K562 (cell line): ENCODE measurements around the gene ARHGEF40. TPM values are rescaled to one million over a fixed set of nuclear protein-coding genes. Genes with fewer than 3 reads are reported as not detected.

Source experiments
- ATAC-seq: fragments of 200-7000 bp; cut with Tn5 transposase; 3 replicates; pipeline ENCODE4 v1.9.1; 2020; ENCODE audit warnings: moderate library complexity
- BruUV-seq: library from RNA; stranded (reverse); fragments of 400-500 nt; replicated peaks from 2 replicates; lab custom pipeline; 2021; lab: Mats Ljungman, UMichigan
- CTCF ChIA-PET: fragments of 300-600 bp; formaldehyde crosslinking; extraction: SDS; loops from one replicate; lab custom pipeline; 2021; ENCODE audit warnings: low intra/inter-chr PET ratio; lab: Yijun Ruan, JAX
- POLR2A ChIA-PET: fragments of 300-600, 350-650 bp; sonication (Branson Sonifier 250); formaldehyde crosslinking; extraction: SDS; loops from one replicate; lab custom pipeline; 2021; ENCODE audit warnings: antibody characterized with exemption, inconsistent platforms; lab: Yijun Ruan, JAX
- DNase-seq, 4 experiments: peaks; one replicate each; pipeline versions ENCODE4 v3.0.0 to v3.0.0-alpha.2; 2011 to 2018; ENCODE audit warnings: low spot score in 3 of 4, mixed read lengths in 3 of 4; ENCODE audit errors: extremely low read depth in 1 of 4
- FAIRE-seq: peaks from 2 replicates; lab custom pipeline; 2011; peaks lifted over from hg19 to GRCh38; lab: Jason Lieb, UNC
- H2AFZ ChIP-seq: 2 replicates; pipeline ENCODE4 v1.6.0; 2011; ENCODE audit warnings: low read depth, low read length, control low read depth, inconsistent platforms
- H3K27ac ChIP-seq: fragments of 200-600 bp; 3 replicates; pipeline ENCODE4 v1.8.0; 2011; ENCODE audit warnings: low read depth, mild to moderate bottlenecking, control low read depth, inconsistent platforms, low read length, moderate library complexity, mixed read lengths; ENCODE audit errors: extremely low read depth
- H3K27me3 ChIP-seq, 2 experiments: fragments of 300-600 bp in 1 of 2; 2 replicates in 1 of 2; 3 replicates in 1 of 2; pipeline versions ENCODE4 v1.6.0 to v1.8.0; 2011; ENCODE audit warnings: inconsistent platforms in 2 of 2, low read length in 2 of 2, mild to moderate bottlenecking in 1 of 2, mixed read lengths in 1 of 2, moderate library complexity in 1 of 2; ENCODE audit not compliant: control insufficient read depth in 2 of 2, insufficient read depth in 2 of 2
- H3K36me3 ChIP-seq: fragments of 300-600 bp; 3 replicates; pipeline ENCODE4 v1.8.0; 2011; ENCODE audit warnings: mild to moderate bottlenecking, low read length, inconsistent platforms; ENCODE audit not compliant: control insufficient read depth, insufficient read depth
- H3K4me1 ChIP-seq, 2 experiments: fragments of 200-600 bp in 1 of 2; replicated peaks in 1 of 2; 2 replicates in 1 of 2; 3 replicates in 1 of 2; pipeline versions ENCODE4 v1.5.1 to v1.8.0; 2011; ENCODE audit warnings: inconsistent platforms in 2 of 2, low read length in 2 of 2, mild to moderate bottlenecking in 1 of 2, mixed read lengths in 1 of 2, moderate library complexity in 1 of 2; ENCODE audit not compliant: control insufficient read depth in 2 of 2, insufficient read depth in 2 of 2
- H3K4me2 ChIP-seq: 2 replicates; pipeline ENCODE4 v1.6.1; 2011; ENCODE audit warnings: low read length, control low read depth, inconsistent platforms, mixed read lengths; ENCODE audit not compliant: insufficient read depth
- H3K4me3 ChIP-seq: fragments of 200-600 bp; sonication (generic), shearing (Covaris generic); 2 replicates; pipeline ENCODE4 v1.5.1; 2016; ENCODE audit warnings: control low read depth, inconsistent platforms
- H3K79me2 ChIP-seq: fragments of 200-600 bp; 3 replicates; pipeline ENCODE4 v1.8.0; 2011; ENCODE audit warnings: low read length, inconsistent platforms; ENCODE audit not compliant: control insufficient read depth, insufficient read depth
- H3K9ac ChIP-seq, 2 experiments: 2 replicates each; pipeline versions ENCODE4 v1.6.0 to v1.6.1; 2011; ENCODE audit warnings: low read depth in 2 of 2, low read length in 2 of 2, control low read depth in 1 of 2, inconsistent platforms in 1 of 2, mild to moderate bottlenecking in 1 of 2, mixed read lengths in 1 of 2; ENCODE audit not compliant: insufficient read depth in 1 of 2
- H3K9me1 ChIP-seq: one replicate; pipeline ENCODE4 v1.6.0; 2011; ENCODE audit warnings: inconsistent platforms, mild to moderate bottlenecking, low read length, moderate library complexity; ENCODE audit not compliant: control insufficient read depth, insufficient read depth
- H3K9me3 ChIP-seq: replicated peaks from 2 replicates; pipeline ENCODE4 v1.5.1; 2011; ENCODE audit warnings: low read depth, low read length, inconsistent platforms; ENCODE audit not compliant: control insufficient read depth, insufficient read depth
- H4K20me1 ChIP-seq: replicated peaks from 2 replicates; pipeline ENCODE4 v1.6.1; 2011; ENCODE audit warnings: low read length, inconsistent platforms, mixed read lengths; ENCODE audit not compliant: control insufficient read depth, insufficient read depth
- BMI1 ChIP-seq: fragments of 150-350 bp; IDR thresholded peaks from 2 replicates; pipeline ENCODE4 v1.6.1; 2014; ENCODE audit warnings: low read length
- EP400 ChIP-seq: fragments of 450-650 bp; IDR thresholded peaks from 2 replicates; pipeline ENCODE4 v1.6.1; 2017; ENCODE audit warnings: antibody characterized with exemption, mild to moderate bottlenecking, moderate library complexity
- KHSRP ChIP-seq: fragments of 450-650 bp; IDR thresholded peaks from 2 replicates; pipeline ENCODE4 v1.6.1; 2017
- RNF2 ChIP-seq: sonication (generic); IDR thresholded peaks from 2 replicates; pipeline ENCODE4 v1.6.1; 2016
- STAT5A ChIP-seq: IDR thresholded peaks from 2 replicates; pipeline ENCODE4 v1.6.1; 2012; ENCODE audit warnings: low read length, inconsistent platforms, borderline replicate concordance
- TARDBP ChIP-seq: fragments of 450-650 bp; IDR thresholded peaks from 2 replicates; pipeline ENCODE4 v1.6.1; 2016
- WGBS: fragments of 100-300 bp; shearing (Covaris generic); methylation state at CpG from one replicate; pipeline ENCODE4 v1.1.6; 2016; ENCODE audit warnings: low coverage, mixed read lengths; ENCODE audit not compliant: insufficient coverage; ENCODE audit errors: missing lambda C conversion rate; 5-methylcytosine and 5-hydroxymethylcytosine counted together
- in situ Hi-C: fragments of 300-500 bp; cut with MboI; formaldehyde crosslinking; loops from 4 replicates; pipeline ENCODE4 v1.15.0; 2018; ENCODE audit warnings: inconsistent platforms, mixed read lengths
- intact Hi-C: fragments of 100-400 bp; cut with micrococcal nuclease; formaldehyde crosslinking; loops from 2 replicates; pipeline ENCODE4 v1.14.2; 2022
- polyA plus RNA-seq, 8 experiments: library from polyadenylated mRNA; depleted of rRNA in 4 of 8; stranded (reverse) in 5 of 8; unstranded in 3 of 8; fragments of >200 nt; fragmentation: Nextera tagmentation in 2 of 8; fragmentation: Illumina TruSeq in 1 of 8; extraction: Ambion mirVana in 2 of 8; extraction: Trizol in 1 of 8; gene quantifications; 2 replicates each; pipeline versions ENCODE4 v1.2.1 to v1.2.3, GENCODE V29; 2011 to 2014; ENCODE audit warnings: inconsistent platforms in 1 of 8, missing spikeins in 1 of 8
- total RNA-seq, 7 experiments: library from RNA; depleted of rRNA in 6 of 7; stranded (reverse); fragments of >200 nt in 6 of 7; fragmentation: Illumina TruSeq in 2 of 7; extraction: Trizol in 2 of 7; gene quantifications; 2 replicates each; pipeline versions ENCODE4 v1.2.1 to v1.2.3, GENCODE V29; 2011 to 2021; ENCODE audit warnings: low replicate concordance in 1 of 7
- TF ChIP-seq, protein P1 (sequence below): fragments of 450-650 bp; IDR thresholded peaks from 2 replicates; pipeline ENCODE4 v1.6.1; 2018; ENCODE audit not compliant: partially characterized antibody

Gene ARHGEF40
- total and polyA plus RNA-seq, 9 of the 15 experiments (the other 6 are each of a cell fraction or from before 2014, with no cell fraction given): 0.42 to 6.3 (median 3.8) TPM

DNA sequence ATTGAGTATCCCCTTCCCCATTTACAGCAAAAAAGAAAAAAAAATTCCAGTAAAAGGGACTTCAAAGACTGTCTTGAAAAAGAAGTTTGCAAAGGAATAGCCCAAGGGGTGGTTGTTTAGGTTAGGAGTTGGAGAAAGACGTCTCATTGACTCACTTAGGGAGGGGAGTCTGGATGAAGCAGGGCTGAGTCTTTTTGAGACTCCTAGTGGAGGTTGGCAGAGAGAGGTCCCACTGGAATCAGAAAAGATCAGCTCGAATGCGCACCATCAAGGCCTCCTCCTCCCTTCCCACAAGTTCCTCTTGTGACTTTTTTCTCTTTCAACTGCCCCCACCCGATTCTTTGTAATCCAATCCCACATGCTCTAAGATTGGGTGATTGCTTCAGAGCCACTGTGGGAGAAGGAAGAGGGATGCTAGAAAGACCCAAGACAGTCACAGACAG, 1.9 kb downstream of the ARHGEF40 start:
- no peak overlapping the region for H3K27ac ChIP-seq
- H3K36me3 ChIP-seq: no peaks in the 10 kb centered on the region
- no peaks in the 10 kb centered on the region; the same call in 2 of the 3 replicates for H3K79me2 ChIP-seq
- H2AFZ ChIP-seq: peak overlapping the region; percentile 60; the same call in 1 of the 2 replicates
- H4K20me1 ChIP-seq: no peaks in the 10 kb centered on the region
- TF ChIP-seq KHSRP (no peak), BMI1 (no peak), EP400 (no peak), RNF2 (no peak), TARDBP (no peak), STAT5A (no peak)
- TF ChIP-seq, protein P1, sequence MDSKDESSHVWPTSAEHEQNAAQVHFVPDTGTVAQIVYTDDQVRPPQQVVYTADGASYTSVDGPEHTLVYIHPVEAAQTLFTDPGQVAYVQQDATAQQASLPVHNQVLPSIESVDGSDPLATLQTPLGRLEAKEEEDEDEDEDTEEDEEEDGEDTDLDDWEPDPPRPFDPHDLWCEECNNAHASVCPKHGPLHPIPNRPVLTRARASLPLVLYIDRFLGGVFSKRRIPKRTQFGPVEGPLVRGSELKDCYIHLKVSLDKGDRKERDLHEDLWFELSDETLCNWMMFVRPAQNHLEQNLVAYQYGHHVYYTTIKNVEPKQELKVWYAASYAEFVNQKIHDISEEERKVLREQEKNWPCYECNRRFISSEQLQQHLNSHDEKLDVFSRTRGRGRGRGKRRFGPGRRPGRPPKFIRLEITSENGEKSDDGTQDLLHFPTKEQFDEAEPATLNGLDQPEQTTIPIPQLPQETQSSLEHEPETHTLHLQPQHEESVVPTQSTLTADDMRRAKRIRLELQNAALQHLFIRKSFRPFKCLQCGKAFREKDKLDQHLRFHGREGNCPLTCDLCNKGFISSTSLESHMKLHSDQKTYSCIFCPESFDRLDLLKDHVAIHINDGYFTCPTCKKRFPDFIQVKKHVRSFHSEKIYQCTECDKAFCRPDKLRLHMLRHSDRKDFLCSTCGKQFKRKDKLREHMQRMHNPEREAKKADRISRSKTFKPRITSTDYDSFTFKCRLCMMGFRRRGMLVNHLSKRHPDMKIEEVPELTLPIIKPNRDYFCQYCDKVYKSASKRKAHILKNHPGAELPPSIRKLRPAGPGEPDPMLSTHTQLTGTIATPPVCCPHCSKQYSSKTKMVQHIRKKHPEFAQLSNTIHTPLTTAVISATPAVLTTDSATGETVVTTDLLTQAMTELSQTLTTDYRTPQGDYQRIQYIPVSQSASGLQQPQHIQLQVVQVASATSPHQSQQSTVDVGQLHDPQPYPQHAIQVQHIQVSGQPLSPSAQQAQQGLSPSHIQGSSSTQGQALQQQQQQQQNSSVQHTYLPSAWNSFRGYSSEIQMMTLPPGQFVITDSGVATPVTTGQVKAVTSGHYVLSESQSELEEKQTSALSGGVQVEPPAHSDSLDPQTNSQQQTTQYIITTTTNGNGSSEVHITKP: peak; percentile 85
- TF ChIP-seq, all 486 proteins: peak for 1
- 6% methylated on average over 2 of the region's 4 CpGs for WGBS
- no peak for ATAC-seq
- H3K4me1 ChIP-seq: peaks cover 2 to 41% of the 10 kb centered on the region in 2 experiments; a peak in 3 of 5 replicates
- no peak for FAIRE-seq
- BruUV-seq: TSS peak; percentile 36
- DNase-seq: peak in 1 of 4 experiments; percentile 24
- no peaks in the 10 kb centered on the region for H3K9me1 ChIP-seq
- H3K4me2 ChIP-seq: no peak overlapping the region
- in situ Hi-C loops: no loop called here
- intact Hi-C loops: no loop called here
- ChIA-PET CTCF (no interaction called here), POLR2A (interaction anchor here (0.7 to 2.0 kb wide), 4 partner anchors 12 to 24 kb away, joined by 3 to 6 read pairs (median 4); no protein-coding TSS in a partner anchor)
- no peaks in the 10 kb centered on the region for H3K27me3 ChIP-seq
- no peaks in the 10 kb centered on the region for H3K9me3 ChIP-seq
- H3K4me3 ChIP-seq: no peak overlapping the region
- no peak overlapping the region for H3K9ac ChIP-seq
